ENCODE results near the gene CNPY4. TPM values are rescaled to one million over a fixed set of nuclear protein-coding genes. Genes with fewer than 3 reads are reported as not detected.

The CNPY4 gene
- total RNA-seq, result 38.9 and 45.6 TPM in 2 replicates

GRCh38 chr7:100119072-100119969 is at the start of gene CNPY4, which contains the start of gene TAF6:
Gene CNPY4, plus strand, starts transcription at chr7:100119634. Its CDS starts 111 bp downstream, at chr7:100119745.
Gene TAF6, minus strand, starts transcription at chr7:100119358. Its CDS starts 5,149 bp downstream, at chr7:100114209.

GRCh38 chr7:100081535-100082102 is 37.8 kb upstream of the CNPY4 start, which contains the start of gene ZNF3:
Gene ZNF3, minus strand, starts transcription at chr7:100081723. Its CDS starts 4,366 bp downstream, at chr7:100077357.

GRCh38 chr7:100088621-100089457 is 30.6 kb upstream of the CNPY4 start, which contains the start of gene COPS6:
Gene COPS6, plus strand, starts transcription at chr7:100088969. Its CDS starts 22 bp downstream, at chr7:100088991.

GRCh38 chr7:100101016-100101862 is 18.2 kb upstream of the CNPY4 start, which contains the start of the genes AP4M1 and MCM7:
Gene AP4M1, plus strand, starts transcription at chr7:100101643. Its CDS starts 72 bp downstream, at chr7:100101715.
Gene MCM7, minus strand, starts transcription at chr7:100101397. Its CDS starts 103 bp downstream, at chr7:100101294.

GRCh38 chr7:100126931-100127865 is 7.8 kb downstream of the CNPY4 start, which contains the start of gene MBLAC1:
Gene MBLAC1, plus strand, starts transcription at chr7:100126967. Its CDS starts 429 bp downstream, at chr7:100127396.

GRCh38 chr7:100148559-100149328 is 29.3 kb downstream of the CNPY4 start, which contains the start of gene LAMTOR4:
Gene LAMTOR4, plus strand, starts transcription at chr7:100148918. Its CDS starts 55 bp downstream, at chr7:100148973.

GRCh38 chr7:100158229-100159098 is 39.0 kb downstream of the CNPY4 start, which contains the start of gene TRAPPC14:
Gene TRAPPC14, minus strand, starts transcription at chr7:100158723. Its CDS starts 224 bp downstream, at chr7:100158499.

Other genes with a start within 250 kb of the CNPY4 start
- under 0.01 and 0.25 TPM in 2 replicates for gene OR2AE1, start 242.6 kb upstream of the CNPY4 start, total RNA-seq
- gene TRIM4, start 200.1 kb upstream of the CNPY4 start, total RNA-seq, result 14.2 and 24.7 TPM in 2 replicates
- gene GJC3, start 190.0 kb upstream of the CNPY4 start, total RNA-seq, result 0.16 and 0.31 TPM in 2 replicates
- gene AZGP1, start 143.6 kb upstream of the CNPY4 start, total RNA-seq, result not detected in 2 replicates
- gene ZKSCAN1, start 104.0 kb upstream of the CNPY4 start, total RNA-seq, result 18.3 and 55.8 TPM in 2 replicates
- 5.8 and 8.4 TPM in 2 replicates for gene ZSCAN21, start 69.9 kb upstream of the CNPY4 start, total RNA-seq
- gene ZNF3, start 37.9 kb upstream of the CNPY4 start, total RNA-seq, result 17.8 and 35.7 TPM in 2 replicates
- gene COPS6, start 30.7 kb upstream of the CNPY4 start, total RNA-seq, result 87.1 and 87.8 TPM in 2 replicates
- 98.1 and 113 TPM in 2 replicates for gene MCM7, start 18.2 kb upstream of the CNPY4 start, total RNA-seq
- gene AP4M1, start 18.0 kb upstream of the CNPY4 start, total RNA-seq, result 16.4 and 19.5 TPM in 2 replicates
- gene TAF6, start 276 bp upstream of the CNPY4 start, total RNA-seq, result 18.5 and 46.6 TPM in 2 replicates
- 1.8 and 2.0 TPM in 2 replicates for gene MBLAC1, start 7.3 kb downstream of the CNPY4 start, total RNA-seq
- 98.6 and 171 TPM in 2 replicates for gene LAMTOR4, start 29.3 kb downstream of the CNPY4 start, total RNA-seq
- gene TRAPPC14, start 39.1 kb downstream of the CNPY4 start, total RNA-seq, result 3.9 and 7.7 TPM in 2 replicates
- 0.49 and 0.88 TPM in 2 replicates for gene GAL3ST4, start 49.0 kb downstream of the CNPY4 start, total RNA-seq
- gene GPC2, start 57.7 kb downstream of the CNPY4 start, total RNA-seq, result 1.3 and 3.9 TPM in 2 replicates
- 0.25 and 0.32 TPM in 2 replicates for gene STAG3, start 58.3 kb downstream of the CNPY4 start, total RNA-seq
- not detected in 2 replicates for gene PVRIG, start 100.3 kb downstream of the CNPY4 start, total RNA-seq
- gene SPDYE3, start 188.1 kb downstream of the CNPY4 start, total RNA-seq, result not detected in 2 replicates
- 7.3 and 21.3 TPM in 2 replicates for gene PILRB, start 238.5 kb downstream of the CNPY4 start, total RNA-seq